ENCODE data around the gene CDH12. TPM values are rescaled to one million over a fixed set of nuclear protein-coding genes. Genes with fewer than 3 reads are reported as not detected.

CDH12 gene
- total RNA-seq, 4 donors from 2014 or later: 0.12 TPM; not detected in 3

- 45 to 69% methylated on average over 4 of the region's 4 CpGs for WGBS, 2 donors (ENCODE audit: low coverage in 1 of 2)
- no peak overlapping the region for H3K27ac ChIP-seq
- ATAC-seq: no peak
- no peak for TF ChIP-seq POLR2AphosphoS5 (IDR thresholded peaks at IDR 0.05)
- TF ChIP-seq POLR2A (IDR thresholded peaks at IDR 0.05): no peak
- TF ChIP-seq CTCF (IDR thresholded peaks at IDR 0.05): no peak
- TF ChIP-seq EP300 (IDR thresholded peaks at IDR 0.05): no peak
- no peaks in the 10 kb centered on the region for H3K36me3 ChIP-seq
- H3K9me3 ChIP-seq: peaks cover 0 to 7% (median 0%) of the 10 kb centered on the region in 3 donors
- H3K27me3 ChIP-seq: no peaks in the 10 kb centered on the region
- no peak overlapping the region for H3K4me3 ChIP-seq
- no peaks in the 10 kb centered on the region for H3K4me1 ChIP-seq
Observed at GRCh38 chr5:22728610-22729009, 124.5 kb downstream of the CDH12 start.

DNA sequence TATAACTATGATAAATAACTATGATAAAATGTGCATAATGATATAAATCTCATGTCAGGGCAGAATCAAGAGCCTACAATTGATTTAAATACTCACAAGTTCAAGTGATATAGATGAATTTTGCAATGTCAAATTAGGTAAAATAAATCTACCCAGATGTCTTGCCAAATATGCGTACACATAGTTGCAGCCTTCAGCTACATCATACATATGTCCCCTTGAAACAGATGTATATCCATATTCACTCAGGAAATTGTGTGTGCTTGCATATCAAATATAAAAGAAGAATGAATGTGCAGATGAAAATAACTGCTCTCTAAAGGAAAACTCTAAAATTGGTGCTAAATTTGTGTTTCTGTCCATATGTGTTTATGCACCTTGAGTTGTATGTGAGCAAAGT lies 130.7 kb downstream of the CDH12 start:
- Histone ChIP-seq H3K4me1 (no peaks in the 10 kb centered on the region), H3K4me3 (no peak overlapping the region), H3K9me3 (peaks cover 0 to 11% (median 0%) of the 10 kb centered on the region in 3 donors), H3K27me3 (no peaks in the 10 kb centered on the region), H3K36me3 (no peaks in the 10 kb centered on the region), H3K27ac (no peak overlapping the region)
- 83 to 100% methylated on average over 1 of the region's 1 CpG for WGBS, 2 donors (ENCODE audit: low coverage in 1 of 2)
- ATAC-seq: no peak
- no peak for TF ChIP-seq POLR2AphosphoS5 (IDR thresholded peaks at IDR 0.05)
- no peak for TF ChIP-seq CTCF (IDR thresholded peaks at IDR 0.05)
- no peak for TF ChIP-seq EP300 (IDR thresholded peaks at IDR 0.05)
- no peak for TF ChIP-seq POLR2A (IDR thresholded peaks at IDR 0.05)

GRCh38 chr5:22722056-22722455 lies 131.1 kb downstream of the CDH12 start:
- TF ChIP-seq CTCF (IDR thresholded peaks at IDR 0.05) (no peak), POLR2A (IDR thresholded peaks at IDR 0.05) (no peak), POLR2AphosphoS5 (IDR thresholded peaks at IDR 0.05) (no peak), EP300 (IDR thresholded peaks at IDR 0.05) (no peak)
- H3K36me3 ChIP-seq: no peaks in the 10 kb centered on the region
- H3K27ac ChIP-seq: no peak overlapping the region
- H3K27me3 ChIP-seq: no peaks in the 10 kb centered on the region
- no peak overlapping the region for H3K4me3 ChIP-seq
- peaks cover 0 to 11% (median 0%) of the 10 kb centered on the region in 3 donors for H3K9me3 ChIP-seq
- ATAC-seq: no peak
- H3K4me1 ChIP-seq: no peaks in the 10 kb centered on the region
- 40 to 63% methylated on average over 1 of the region's 1 CpG for WGBS, 2 donors (ENCODE audit: low coverage in 1 of 2)

DNA sequence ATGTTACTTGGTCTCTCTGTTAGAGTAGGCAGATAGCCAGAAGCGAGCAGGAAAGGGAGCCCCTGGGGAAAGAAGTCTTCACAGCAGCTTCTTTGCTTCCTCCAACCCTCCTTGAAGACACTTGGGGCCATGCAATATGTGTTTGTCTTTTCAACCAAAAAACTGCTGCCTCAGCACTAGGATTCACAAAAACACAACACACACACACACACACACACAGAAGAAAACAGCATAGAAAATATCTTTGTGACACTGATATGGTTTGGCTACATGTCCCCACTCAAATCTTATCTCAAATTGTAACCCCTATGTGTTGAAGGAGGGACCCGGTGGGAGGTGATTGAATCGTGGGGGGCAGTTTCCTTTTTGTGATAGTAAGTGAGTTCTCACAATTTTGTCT lies 133.3 kb downstream of the CDH12 start:
- H3K27ac ChIP-seq: no peak overlapping the region
- no peaks in the 10 kb centered on the region for H3K36me3 ChIP-seq
- peaks cover 0 to 5% (median 0%) of the 10 kb centered on the region in 3 donors for H3K9me3 ChIP-seq
- no peaks in the 10 kb centered on the region for H3K4me1 ChIP-seq
- ATAC-seq: no peak
- WGBS, 2 donors (ENCODE audit: low coverage in 1 of 2): 63 to 84% methylated on average over 1 to 3 of the region's 3 CpGs
- no peak overlapping the region for H3K4me3 ChIP-seq
- TF ChIP-seq POLR2A (IDR thresholded peaks at IDR 0.05) (no peak), CTCF (IDR thresholded peaks at IDR 0.05) (no peak), POLR2AphosphoS5 (IDR thresholded peaks at IDR 0.05) (no peak), EP300 (IDR thresholded peaks at IDR 0.05) (no peak)
- no peaks in the 10 kb centered on the region for H3K27me3 ChIP-seq

DNA sequence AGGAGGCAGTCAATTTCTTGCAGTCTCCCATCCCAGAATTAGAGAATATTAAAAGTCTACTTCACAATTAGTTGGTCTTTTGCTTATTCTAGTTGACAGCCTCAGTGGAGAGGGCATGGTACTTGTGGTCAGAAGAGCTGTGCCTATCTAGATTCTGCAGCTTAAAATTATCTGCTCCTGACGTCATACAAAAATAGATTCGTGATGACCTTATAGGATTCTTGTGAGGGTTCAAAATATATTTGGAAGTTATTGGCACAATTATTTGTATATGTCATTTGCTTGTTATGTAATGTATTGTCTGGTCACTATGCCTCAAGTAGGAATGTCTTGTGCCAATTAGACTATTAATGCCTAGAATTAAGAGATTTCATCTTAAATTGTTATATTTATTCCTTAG lies 142.5 kb downstream of the CDH12 start:
- no peaks in the 10 kb centered on the region for H3K9me3 ChIP-seq
- TF ChIP-seq POLR2A (IDR thresholded peaks at IDR 0.05) (no peak), POLR2AphosphoS5 (IDR thresholded peaks at IDR 0.05) (no peak), EP300 (IDR thresholded peaks at IDR 0.05) (no peak), CTCF (IDR thresholded peaks at IDR 0.05) (no peak)
- WGBS, 2 donors (ENCODE audit: low coverage in 1 of 2): 30 to 41% methylated on average over 2 of the region's 2 CpGs
- no peak for ATAC-seq
- H3K27ac ChIP-seq: no peak overlapping the region
- no peaks in the 10 kb centered on the region for H3K4me1 ChIP-seq
- no peak overlapping the region for H3K4me3 ChIP-seq
- no peaks in the 10 kb centered on the region for H3K36me3 ChIP-seq
- no peaks in the 10 kb centered on the region for H3K27me3 ChIP-seq

Measured in gastroesophageal sphincter (tissue), 4 donors.